GM12873 (cell line): ENCODE data around the gene VOPP1.

Experiments
- TF ChIP-seq, protein P1 (sequence below): IDR thresholded peaks from 2 replicates; pipeline ENCODE4 v1.5.1; 2012; ENCODE audit warnings: low read depth, mild to moderate bottlenecking, moderate library complexity, low read length, control low read depth; ENCODE audit not compliant: insufficient read depth; ENCODE audit errors: missing control alignments

VOPP1 gene

DNA sequence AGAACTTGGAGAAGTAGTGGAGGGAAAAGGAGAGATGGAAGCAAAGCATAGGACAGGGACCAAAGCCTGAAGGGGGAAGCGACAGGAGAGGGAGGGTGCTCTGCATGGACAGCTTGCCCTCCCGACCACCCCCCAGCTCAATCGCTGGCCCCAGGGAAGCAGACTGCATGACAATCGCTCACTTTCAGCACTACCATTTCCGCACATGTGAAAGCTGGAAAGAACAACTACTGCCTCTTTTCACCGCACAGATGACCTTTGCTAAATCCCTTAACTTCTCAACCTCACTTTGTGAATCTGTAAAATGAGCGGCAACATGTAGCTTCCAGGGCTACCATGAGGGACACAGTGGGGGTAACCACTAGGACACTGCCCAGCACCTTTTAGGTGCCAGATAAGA lies 17.1 kb downstream of the VOPP1 start:
- TF ChIP-seq, protein P1, sequence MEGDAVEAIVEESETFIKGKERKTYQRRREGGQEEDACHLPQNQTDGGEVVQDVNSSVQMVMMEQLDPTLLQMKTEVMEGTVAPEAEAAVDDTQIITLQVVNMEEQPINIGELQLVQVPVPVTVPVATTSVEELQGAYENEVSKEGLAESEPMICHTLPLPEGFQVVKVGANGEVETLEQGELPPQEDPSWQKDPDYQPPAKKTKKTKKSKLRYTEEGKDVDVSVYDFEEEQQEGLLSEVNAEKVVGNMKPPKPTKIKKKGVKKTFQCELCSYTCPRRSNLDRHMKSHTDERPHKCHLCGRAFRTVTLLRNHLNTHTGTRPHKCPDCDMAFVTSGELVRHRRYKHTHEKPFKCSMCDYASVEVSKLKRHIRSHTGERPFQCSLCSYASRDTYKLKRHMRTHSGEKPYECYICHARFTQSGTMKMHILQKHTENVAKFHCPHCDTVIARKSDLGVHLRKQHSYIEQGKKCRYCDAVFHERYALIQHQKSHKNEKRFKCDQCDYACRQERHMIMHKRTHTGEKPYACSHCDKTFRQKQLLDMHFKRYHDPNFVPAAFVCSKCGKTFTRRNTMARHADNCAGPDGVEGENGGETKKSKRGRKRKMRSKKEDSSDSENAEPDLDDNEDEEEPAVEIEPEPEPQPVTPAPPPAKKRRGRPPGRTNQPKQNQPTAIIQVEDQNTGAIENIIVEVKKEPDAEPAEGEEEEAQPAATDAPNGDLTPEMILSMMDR: no peak

DNA sequence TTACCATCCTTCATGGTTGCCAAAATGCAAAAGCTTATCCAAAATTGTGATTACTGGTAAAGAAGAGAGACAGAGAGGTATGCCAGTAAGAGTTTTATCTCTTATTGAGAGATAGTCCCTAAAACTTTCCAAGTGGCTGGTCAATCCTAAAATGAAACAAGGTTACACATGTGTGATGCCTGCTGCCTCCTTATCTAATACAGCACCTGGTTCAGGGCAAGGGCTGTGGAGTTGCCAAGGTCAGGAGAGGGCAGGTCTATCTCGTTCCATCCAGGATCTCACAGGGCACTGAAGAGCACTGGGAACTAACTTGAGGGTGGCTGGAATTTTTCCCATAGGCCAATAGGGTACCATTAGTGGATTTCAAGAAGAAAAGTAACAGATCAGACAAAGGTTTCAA lies 18.3 kb downstream of the VOPP1 start:
- TF ChIP-seq, protein P1: no peak

DNA sequence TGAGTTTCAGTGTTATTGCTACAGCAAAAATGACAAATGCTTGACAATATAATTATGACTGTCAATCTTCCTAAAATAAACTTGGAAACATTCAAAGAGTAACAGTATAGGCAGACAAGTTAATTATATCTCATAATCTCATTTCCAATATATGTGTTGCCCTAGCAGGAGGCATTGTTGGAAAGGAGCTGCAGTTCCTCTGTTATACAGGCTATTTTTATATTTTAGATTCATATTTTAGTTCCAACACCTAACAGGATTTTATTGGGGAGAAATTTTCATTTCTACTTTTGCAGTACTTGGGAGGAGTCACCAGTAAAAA lies 19.3 kb downstream of the VOPP1 start:
- TF ChIP-seq, protein P1: no peak

DNA sequence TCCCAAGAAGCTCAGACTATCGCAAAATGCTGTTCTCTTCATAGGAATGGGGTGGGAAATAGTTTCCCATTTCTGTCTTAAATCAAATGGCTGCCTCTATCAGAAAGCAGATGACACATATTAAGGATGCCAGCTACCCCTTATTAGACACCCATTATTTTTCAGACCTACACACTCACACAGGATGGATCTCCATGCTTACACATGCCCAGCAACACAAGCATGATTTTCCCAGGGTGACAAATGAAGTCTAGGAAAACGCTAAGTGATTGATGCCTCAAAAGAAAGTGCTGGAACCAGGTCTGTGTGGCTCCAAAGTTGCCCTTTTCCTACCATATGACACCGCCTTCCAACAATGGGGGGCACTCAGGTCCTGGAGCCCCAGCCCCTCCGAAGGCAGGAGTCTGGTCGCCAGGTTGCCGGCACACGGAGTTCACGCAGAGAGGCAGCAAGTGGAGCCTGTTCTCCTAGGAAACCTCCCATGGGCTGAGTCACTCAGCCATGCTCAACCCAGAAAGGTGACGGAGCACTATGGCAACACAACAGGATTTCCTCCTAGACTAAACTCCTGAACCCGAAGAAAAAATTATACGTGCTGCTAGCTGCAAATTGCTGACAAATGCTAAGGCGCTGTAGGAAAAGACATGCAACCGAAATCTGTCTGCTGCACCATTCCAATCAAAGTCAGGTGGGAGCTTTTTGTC lies 19.8 kb downstream of the VOPP1 start:
- TF ChIP-seq, protein P1: no peak

DNA sequence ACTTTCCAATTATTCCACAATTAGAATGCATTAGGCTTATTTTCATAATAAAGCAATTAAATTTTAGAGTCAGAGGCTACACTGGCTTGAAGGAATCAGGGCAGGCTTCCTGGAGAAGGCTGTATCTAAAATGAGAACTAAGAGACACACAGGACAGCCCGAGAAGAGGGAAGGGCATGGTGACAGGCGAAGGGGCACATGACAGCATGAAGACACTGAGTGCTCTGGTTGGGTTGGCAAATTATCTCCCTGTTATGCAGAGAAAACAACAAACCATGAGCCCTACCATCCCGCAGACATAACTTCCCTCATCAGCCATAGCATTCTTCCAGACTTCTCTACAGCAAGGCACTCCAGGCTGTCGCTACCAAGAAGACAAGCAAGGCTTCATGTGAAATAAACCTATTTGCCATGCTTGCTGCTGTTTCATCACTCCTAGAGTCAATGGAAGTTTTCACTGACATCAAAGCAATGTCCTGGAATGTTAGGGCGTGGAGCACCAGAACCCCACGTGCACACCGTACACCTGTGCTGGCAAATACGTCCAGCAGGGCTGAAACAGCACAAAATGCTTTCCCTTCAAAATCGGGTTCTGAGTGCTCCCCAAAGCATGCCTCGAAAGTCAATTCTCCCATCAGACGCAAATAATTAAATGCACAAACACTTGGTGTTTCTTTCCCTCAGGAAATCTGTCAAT lies 21.3 kb downstream of the VOPP1 start:
- TF ChIP-seq, protein P1: no peak

DNA sequence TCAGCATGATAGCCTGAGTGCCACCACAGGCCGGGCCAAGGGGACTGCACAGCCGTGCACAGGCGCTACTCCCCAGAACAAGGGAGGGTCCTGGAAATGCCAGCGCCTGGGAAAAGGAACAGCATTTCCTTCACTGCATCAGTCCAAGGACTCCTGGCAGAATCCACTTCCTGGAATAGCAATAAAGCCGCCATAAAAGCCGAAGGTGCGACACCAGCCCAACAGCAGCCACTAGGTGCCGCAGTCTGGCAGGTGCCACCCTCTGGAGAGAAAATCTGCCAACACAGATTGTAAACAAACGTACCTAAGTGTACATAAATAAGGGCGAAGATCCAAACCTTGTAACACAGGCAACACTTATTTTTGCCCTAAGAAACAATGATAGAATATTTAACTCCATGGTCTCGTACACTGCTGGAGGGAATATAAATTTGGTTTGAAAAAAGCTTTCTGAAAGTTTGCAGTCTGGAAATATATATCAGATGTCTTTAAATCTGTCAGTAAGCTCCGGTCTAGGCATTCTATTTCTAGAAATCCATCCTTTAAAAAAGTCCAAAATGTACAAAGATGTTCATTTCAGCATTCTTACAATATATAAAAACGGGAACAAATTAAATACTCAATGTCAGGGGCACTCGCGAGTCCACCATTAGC lies 22.2 kb downstream of the VOPP1 start:
- TF ChIP-seq, protein P1: peak; percentile 11

DNA sequence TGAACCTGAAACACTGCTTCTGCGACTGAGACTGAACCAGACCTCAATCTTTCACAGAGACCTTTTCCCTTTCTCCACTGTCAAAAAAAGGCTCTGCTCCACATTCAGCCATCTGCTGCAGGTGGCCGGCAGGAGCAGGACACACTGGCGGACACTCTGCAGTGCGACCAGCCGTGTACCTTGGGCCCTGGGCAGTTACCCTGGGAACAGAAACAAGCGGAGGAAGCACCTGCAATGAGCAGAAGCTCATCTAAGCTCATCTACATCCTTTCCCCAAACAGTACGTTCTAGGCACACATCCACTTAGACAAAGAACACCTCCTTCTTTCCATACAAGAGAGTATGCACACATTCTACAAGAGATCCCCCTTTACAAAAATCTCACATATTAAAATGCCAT lies 22.8 kb downstream of the VOPP1 start:
- TF ChIP-seq, protein P1: no peak
